LNCaP clone FGC (cell line): ENCODE measurements around the gene HAUS8.

ENCODE experiments used
- DNase-seq: peaks from one replicate; pipeline ENCODE4 v3.0.0-alpha.2; 2011; ENCODE audit warnings: low read depth
- H3K4me3 ChIP-seq: 2 replicates; pipeline ENCODE4 v1.5.1; 2011; ENCODE audit warnings: mild to moderate bottlenecking, low read depth, low read length, control low read depth
- TF ChIP-seq, protein P1 (sequence below): IDR thresholded peaks from 2 replicates; pipeline ENCODE4 v1.5.1; 2012; ENCODE audit warnings: mild to moderate bottlenecking; ENCODE audit not compliant: control insufficient read depth, insufficient read depth; ENCODE audit errors: extremely low read depth

The HAUS8 gene, protein sequence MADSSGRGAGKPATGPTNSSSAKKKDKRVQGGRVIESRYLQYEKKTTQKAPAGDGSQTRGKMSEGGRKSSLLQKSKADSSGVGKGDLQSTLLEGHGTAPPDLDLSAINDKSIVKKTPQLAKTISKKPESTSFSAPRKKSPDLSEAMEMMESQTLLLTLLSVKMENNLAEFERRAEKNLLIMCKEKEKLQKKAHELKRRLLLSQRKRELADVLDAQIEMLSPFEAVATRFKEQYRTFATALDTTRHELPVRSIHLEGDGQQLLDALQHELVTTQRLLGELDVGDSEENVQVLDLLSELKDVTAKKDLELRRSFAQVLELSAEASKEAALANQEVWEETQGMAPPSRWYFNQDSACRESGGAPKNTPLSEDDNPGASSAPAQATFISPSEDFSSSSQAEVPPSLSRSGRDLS

DNA sequence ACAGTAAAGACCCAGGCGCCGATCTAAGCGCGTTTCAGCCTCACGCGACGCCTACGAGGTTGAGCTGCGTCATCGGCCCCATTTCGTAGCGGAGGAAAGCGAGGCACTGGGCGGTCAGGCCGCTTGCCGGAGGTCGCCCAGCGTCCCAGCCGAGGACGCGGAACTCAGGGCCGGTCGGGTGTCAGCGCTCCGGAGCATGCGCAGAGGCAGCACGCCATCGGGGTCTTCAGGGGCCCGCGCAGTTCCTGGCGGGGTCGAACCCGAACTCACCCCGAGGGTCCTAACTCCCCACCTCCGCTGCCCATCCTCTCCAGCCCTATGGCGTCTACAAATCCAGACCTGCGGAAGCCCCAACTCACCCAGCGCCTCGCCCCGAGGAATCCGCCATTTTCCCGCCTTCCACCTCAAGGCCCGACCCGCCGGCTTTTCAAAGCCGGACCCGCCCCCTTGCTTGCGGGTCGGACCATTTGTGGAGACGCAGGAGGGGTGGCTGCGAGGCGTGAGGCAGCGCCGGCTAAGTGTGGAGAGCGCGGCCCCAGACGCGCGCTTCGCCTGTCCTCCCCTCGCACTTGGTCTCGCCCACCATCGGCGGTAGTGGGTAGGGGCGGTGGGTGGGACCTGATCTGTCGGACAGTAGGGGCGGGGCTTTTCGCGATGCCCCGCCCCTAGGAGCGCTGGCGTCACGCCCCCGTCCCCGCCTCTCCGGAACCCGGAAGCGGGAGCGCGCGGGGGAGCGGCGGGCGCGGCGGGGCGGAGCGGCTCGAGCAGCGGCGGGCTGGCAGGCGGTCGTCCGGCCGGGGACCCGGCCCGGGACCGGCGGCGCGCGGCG lies at the start of gene HAUS8, which contains the start of gene MYO9B:
TSS of gene HAUS8 (minus strand) at position 418 of the 829 bp plus-strand sequence. CDS start at position 388, 30 bp downstream.
TSS of gene MYO9B (plus strand) at position 743 of the 829 bp plus-strand sequence. CDS start 25,941 bp downstream, outside the sequence.
- H3K4me3 ChIP-seq: peak within 1 kb of the TSS; percentile 74
- peak; percentile 96 for DNase-seq
- TF ChIP-seq, protein P1, sequence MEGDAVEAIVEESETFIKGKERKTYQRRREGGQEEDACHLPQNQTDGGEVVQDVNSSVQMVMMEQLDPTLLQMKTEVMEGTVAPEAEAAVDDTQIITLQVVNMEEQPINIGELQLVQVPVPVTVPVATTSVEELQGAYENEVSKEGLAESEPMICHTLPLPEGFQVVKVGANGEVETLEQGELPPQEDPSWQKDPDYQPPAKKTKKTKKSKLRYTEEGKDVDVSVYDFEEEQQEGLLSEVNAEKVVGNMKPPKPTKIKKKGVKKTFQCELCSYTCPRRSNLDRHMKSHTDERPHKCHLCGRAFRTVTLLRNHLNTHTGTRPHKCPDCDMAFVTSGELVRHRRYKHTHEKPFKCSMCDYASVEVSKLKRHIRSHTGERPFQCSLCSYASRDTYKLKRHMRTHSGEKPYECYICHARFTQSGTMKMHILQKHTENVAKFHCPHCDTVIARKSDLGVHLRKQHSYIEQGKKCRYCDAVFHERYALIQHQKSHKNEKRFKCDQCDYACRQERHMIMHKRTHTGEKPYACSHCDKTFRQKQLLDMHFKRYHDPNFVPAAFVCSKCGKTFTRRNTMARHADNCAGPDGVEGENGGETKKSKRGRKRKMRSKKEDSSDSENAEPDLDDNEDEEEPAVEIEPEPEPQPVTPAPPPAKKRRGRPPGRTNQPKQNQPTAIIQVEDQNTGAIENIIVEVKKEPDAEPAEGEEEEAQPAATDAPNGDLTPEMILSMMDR: no peak

DNA sequence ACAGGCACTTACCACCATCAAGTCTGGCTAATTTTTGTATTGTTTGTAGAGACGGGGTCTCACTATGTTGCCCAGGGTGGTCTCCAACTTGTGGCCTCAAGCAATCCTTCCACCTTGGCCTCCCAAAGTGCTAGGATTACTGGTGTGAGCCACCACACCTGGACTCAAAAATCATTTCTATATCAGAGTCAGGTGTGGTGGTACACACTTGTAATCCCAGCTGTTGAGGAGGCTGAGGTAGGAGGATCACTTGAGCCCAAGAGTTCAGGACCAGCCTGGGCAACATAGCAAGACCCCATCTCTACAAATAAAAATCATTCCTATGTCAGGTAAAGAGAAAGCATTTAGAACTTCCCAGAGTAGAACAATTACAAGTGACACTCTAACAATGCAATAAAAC lies 48.8 kb upstream of the HAUS8 start:
- DNase-seq: no peak
- TF ChIP-seq, protein P1: no peak
- H3K4me3 ChIP-seq: no peak overlapping the region

DNA sequence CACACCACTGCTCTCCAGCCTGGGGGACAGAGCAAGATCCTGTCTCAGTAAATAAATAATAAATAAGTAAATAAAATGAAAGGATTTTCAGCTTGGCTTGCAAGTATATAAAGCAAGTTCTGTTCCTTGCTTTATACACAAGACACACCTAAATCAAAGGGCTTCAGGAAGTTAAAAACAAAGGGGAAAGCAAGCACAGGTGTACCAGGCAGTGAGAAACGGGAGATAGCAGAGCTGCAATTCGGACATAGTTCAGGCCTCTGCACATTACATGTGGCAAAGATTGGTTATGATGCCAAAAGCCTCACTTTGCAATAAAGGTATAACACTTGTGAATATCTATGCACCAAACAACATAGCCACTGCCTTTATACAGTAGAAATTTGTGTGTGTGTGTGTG lies 47.8 kb upstream of the HAUS8 start:
- TF ChIP-seq, protein P1: no peak
- H3K4me3 ChIP-seq: no peak overlapping the region
- no peak for DNase-seq

DNA sequence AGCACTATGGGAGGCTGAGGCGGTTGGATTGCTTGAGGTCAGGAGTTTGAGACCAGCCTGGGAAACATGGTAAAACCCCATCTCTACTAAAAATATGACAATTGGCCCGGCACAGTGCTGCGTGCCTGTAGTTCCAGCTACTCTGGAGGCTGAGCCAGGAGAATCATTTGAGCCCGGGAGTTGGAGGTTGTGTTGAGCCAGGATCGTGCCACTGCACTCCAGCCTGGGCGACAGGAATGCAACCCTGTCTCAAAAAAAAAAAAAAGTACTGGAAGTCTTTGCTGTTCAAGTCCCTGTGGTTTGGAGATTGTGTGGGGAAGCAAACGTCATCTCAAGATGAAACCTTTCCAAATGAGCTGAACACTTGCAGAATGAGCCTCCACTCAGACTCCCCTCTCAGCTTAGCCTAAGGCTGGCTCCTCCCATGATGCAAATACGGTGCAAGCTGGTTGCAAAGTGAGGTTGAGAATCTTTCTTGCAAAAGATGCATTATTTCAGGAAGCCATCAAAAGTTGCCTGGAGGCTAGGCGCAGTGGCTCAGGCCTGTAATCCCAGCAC lies 46.6 kb upstream of the HAUS8 start:
- H3K4me3 ChIP-seq: no peak overlapping the region
- TF ChIP-seq, protein P1: no peak
- no peak for DNase-seq

DNA sequence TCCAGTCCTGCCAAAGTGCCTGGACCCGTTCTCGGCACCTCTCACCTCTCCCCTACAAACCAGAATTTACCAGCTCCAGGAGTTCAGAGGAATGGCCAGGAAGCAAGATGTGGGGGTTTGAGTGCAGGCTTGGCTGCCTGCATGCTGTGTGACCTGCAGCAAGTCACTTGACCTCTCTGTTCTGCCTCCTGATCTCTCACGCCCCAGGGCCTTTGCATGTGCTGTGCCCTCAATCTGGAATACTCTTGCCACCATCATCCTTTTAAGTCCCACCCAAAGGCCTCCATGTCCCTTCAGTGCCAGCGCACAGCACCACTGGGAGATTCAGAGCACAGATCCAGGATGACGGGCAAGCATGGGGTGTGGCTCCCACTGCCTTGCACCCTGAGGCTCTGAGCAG lies 43.7 kb upstream of the HAUS8 start:
- H3K4me3 ChIP-seq: no peak overlapping the region
- TF ChIP-seq, protein P1: no peak
- no peak for DNase-seq

DNA sequence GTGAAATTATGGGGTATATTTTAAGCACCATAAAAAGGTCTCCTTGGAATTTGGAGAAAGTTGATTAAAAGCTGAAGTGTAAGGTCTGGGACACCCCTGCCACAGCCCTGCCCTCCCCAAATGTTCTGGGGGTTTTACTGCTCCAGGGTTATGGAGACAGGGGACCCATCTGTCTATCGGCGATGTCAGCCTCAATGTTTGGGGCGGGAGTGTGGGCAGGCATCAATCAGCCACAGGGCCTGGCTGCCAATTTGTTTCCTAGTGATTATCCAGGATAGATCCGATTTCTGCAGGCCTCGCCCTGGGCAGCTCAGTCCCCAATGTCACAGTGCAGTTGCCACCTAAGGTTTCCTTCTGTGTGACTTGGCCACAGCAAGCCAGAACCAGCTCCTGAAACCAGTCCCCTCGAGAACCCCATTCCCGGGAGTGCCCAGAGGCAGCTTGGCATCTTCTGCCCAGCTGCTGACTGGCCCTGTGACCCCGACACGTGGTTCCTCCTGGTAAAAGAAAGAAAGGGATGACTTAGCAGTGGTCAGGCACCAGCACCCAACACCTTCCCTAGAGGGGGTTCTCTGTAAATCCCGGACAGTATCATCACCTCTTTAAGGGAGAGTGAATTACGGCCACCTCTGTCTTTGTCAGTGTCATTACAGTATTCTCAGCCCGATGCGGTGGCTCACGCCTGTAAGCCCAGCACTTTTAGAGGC lies 41.9 kb upstream of the HAUS8 start:
- no peak overlapping the region for H3K4me3 ChIP-seq
- TF ChIP-seq, protein P1: no peak
- no peak for DNase-seq
